ENCODE results near the gene SNRNP35. TPM values are rescaled to one million over a fixed set of nuclear protein-coding genes. Genes with fewer than 3 reads are reported as not detected.
A peak's percentile ranks its signal among the peaks of the same experiment; 100 is the strongest.

SNRNP35 gene
- total RNA-seq, 3 donors from 2014 or later, result 20.8 to 26.3 (median 21.5) TPM

DNA sequence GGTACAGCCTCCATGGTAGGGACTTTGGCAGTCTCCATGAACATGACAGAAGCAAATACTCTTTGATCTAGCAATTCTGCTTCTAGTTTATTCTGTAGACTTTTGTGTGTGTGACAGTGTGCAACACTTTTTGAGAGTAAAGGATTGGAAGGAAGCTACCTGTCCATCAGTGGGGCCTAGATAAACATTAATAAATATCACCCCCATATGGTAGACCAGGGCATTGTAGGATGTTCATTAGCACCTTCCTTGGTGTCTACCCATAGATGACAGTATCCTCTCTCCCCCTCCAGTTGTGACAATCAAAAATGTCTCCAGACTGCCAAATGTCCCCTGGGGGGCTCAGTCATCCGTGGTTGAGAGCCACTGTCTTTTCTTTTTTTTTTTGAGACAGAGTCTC, 10.8 kb downstream of the SNRNP35 start:
- intact Hi-C loops (cut with DNase I, micrococcal nuclease), result no loop called here
- no peak overlapping the region for H3K4me3 ChIP-seq
- no peaks in the 10 kb centered on the region for H3K4me1 ChIP-seq (ENCODE audit: low read depth)
- peak; percentile 29 for ATAC-seq
- TF ChIP-seq, protein P1, sequence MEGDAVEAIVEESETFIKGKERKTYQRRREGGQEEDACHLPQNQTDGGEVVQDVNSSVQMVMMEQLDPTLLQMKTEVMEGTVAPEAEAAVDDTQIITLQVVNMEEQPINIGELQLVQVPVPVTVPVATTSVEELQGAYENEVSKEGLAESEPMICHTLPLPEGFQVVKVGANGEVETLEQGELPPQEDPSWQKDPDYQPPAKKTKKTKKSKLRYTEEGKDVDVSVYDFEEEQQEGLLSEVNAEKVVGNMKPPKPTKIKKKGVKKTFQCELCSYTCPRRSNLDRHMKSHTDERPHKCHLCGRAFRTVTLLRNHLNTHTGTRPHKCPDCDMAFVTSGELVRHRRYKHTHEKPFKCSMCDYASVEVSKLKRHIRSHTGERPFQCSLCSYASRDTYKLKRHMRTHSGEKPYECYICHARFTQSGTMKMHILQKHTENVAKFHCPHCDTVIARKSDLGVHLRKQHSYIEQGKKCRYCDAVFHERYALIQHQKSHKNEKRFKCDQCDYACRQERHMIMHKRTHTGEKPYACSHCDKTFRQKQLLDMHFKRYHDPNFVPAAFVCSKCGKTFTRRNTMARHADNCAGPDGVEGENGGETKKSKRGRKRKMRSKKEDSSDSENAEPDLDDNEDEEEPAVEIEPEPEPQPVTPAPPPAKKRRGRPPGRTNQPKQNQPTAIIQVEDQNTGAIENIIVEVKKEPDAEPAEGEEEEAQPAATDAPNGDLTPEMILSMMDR (IDR thresholded peaks at IDR 0.05), result no peak
- no peaks in the 10 kb centered on the region for H3K36me3 ChIP-seq (ENCODE audit: low read depth)
- DNase-seq, result no peak
- no peaks in the 10 kb centered on the region for H3K9me3 ChIP-seq

GRCh38 chr12:123469978-123470377, 12.0 kb downstream of the SNRNP35 start:
- DNase-seq, result no peak
- Histone ChIP-seq H3K4me3 (no peak overlapping the region), H3K4me1 (ENCODE audit: low read depth) (no peaks in the 10 kb centered on the region), H3K9me3 (no peaks in the 10 kb centered on the region), H3K36me3 (ENCODE audit: low read depth) (no peaks in the 10 kb centered on the region)
- TF ChIP-seq, protein P1 (IDR thresholded peaks at IDR 0.05), result no peak
- ATAC-seq, result no peak
- intact Hi-C loops (cut with DNase I, micrococcal nuclease), result no loop called here

DNA sequence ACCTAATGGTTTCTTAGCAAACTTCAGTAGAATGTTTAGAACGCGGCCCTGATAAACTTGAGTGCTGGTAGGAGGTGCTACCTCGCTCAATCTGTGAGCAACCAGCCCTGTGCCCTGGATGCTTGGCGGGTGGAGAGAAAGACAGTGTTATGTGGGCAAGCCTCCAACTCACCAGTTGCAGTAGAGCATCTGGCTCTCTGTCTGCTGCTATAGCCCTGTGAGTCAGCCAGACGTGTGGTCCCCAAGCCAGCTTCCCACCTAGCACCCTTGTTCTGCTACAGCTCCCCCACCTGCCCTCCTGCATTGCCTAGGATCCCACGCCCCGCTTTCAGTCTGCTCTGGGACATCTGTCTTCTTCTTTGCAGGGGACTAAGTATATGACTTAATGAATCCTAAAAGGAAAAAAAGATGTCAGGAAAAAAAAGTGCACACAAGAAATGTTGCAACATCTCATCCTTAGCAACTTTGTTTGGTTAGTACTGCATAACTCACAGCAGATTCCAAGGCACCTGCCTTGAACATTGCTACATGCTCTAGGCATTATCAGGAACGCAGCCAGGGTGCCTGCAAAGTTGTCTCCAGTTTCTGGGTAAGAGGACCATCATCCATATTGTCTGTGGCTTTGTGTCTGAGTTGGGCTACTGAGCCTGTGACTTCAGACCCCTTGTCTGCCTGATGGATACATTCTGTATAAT, 13.6 kb downstream of the SNRNP35 start:
- no peaks in the 10 kb centered on the region for H3K9me3 ChIP-seq
- H3K4me3 ChIP-seq, result no peak overlapping the region
- TF ChIP-seq, protein P1 (IDR thresholded peaks at IDR 0.05), result no peak
- H3K36me3 ChIP-seq (ENCODE audit: low read depth), result no peaks in the 10 kb centered on the region
- intact Hi-C loops (cut with DNase I, micrococcal nuclease), result no loop called here
- H3K4me1 ChIP-seq (ENCODE audit: low read depth), result no peaks in the 10 kb centered on the region
- ATAC-seq (no peak), DNase-seq (no peak)

GRCh38 chr12:123472438-123472849, 14.5 kb downstream of the SNRNP35 start:
- no peaks in the 10 kb centered on the region for H3K36me3 ChIP-seq (ENCODE audit: low read depth)
- intact Hi-C loops (cut with DNase I, micrococcal nuclease), result no loop called here
- DNase-seq, result no peak
- H3K4me1 ChIP-seq (ENCODE audit: low read depth), result no peaks in the 10 kb centered on the region
- TF ChIP-seq, protein P1 (IDR thresholded peaks at IDR 0.05), result no peak
- no peak for ATAC-seq
- H3K4me3 ChIP-seq, result no peak overlapping the region
- no peaks in the 10 kb centered on the region for H3K9me3 ChIP-seq

GRCh38 chr12:123474485-123475245, 16.7 kb downstream of the SNRNP35 start:
- Histone ChIP-seq H3K4me3 (no peak overlapping the region), H3K9me3 (no peaks in the 10 kb centered on the region), H3K36me3 (ENCODE audit: low read depth) (no peaks in the 10 kb centered on the region), H3K4me1 (ENCODE audit: low read depth) (no peaks in the 10 kb centered on the region)
- intact Hi-C loops (cut with DNase I, micrococcal nuclease), result no loop called here
- ATAC-seq, result peak; percentile 35
- no peak for DNase-seq
- TF ChIP-seq, protein P1 (IDR thresholded peaks at IDR 0.05), result no peak
